ENCODE measurements around the gene WSCD2.

- TF ChIP-seq, protein P1, sequence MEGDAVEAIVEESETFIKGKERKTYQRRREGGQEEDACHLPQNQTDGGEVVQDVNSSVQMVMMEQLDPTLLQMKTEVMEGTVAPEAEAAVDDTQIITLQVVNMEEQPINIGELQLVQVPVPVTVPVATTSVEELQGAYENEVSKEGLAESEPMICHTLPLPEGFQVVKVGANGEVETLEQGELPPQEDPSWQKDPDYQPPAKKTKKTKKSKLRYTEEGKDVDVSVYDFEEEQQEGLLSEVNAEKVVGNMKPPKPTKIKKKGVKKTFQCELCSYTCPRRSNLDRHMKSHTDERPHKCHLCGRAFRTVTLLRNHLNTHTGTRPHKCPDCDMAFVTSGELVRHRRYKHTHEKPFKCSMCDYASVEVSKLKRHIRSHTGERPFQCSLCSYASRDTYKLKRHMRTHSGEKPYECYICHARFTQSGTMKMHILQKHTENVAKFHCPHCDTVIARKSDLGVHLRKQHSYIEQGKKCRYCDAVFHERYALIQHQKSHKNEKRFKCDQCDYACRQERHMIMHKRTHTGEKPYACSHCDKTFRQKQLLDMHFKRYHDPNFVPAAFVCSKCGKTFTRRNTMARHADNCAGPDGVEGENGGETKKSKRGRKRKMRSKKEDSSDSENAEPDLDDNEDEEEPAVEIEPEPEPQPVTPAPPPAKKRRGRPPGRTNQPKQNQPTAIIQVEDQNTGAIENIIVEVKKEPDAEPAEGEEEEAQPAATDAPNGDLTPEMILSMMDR (IDR thresholded peaks at IDR 0.05): no peak
- TF ChIP-seq POLR2AphosphoS5 (IDR thresholded peaks at IDR 0.05): no peak
- TF ChIP-seq POLR2A (IDR thresholded peaks at IDR 0.05): no peak
- no peak for TF ChIP-seq EP300 (IDR thresholded peaks at IDR 0.05)
These were observed 62.9 kb downstream of the WSCD2 start for GRCh38 chr12:108191938-108192337.
